IPS-NIHi7 (cell line): ENCODE results near the gene HTR2B.
"Not testable (repeated sequence)": the region's sequence is repeated elsewhere in the genome, so short reads cannot be mapped to it uniquely, and the experiment has no call there.

Experiments used
- DNase-seq: peaks from one replicate; pipeline ENCODE4 v3.0.0; 2012; ENCODE audit warnings: mixed read lengths; ENCODE audit errors: extremely low spot score

HTR2B gene

GRCh38 chr2:231133365-231134099, 8.7 kb upstream of the HTR2B start:
- DNase-seq, result no peak

- DNase-seq, result no peak
Observed at GRCh38 chr2:231132129-231132528, 7.3 kb upstream of the HTR2B start.

GRCh38 chr2:231130336-231131056, 5.7 kb upstream of the HTR2B start:
- DNase-seq, result no peak

GRCh38 chr2:231129216-231129615, 4.4 kb upstream of the HTR2B start:
- no peak for DNase-seq

GRCh38 chr2:231128541-231128940, 3.7 kb upstream of the HTR2B start:
- no peak for DNase-seq

- DNase-seq, result no peak
Observed at GRCh38 chr2:231127936-231128335, 3.1 kb upstream of the HTR2B start.

- no peak for DNase-seq
Observed at GRCh38 chr2:231127480-231127879, 2.6 kb upstream of the HTR2B start.

- DNase-seq, result no peak
Observed at GRCh38 chr2:231126123-231126522, 1.3 kb upstream of the HTR2B start.

GRCh38 chr2:231123362-231123898, 1.4 kb downstream of the HTR2B start:
- no peak for DNase-seq

GRCh38 chr2:231118614-231118942, 6.3 kb downstream of the HTR2B start:
- DNase-seq, result no peak

GRCh38 chr2:231117922-231118613, 6.8 kb downstream of the HTR2B start:
- DNase-seq, result no peak

- DNase-seq, result no peak
Observed at GRCh38 chr2:231117148-231117547, 7.7 kb downstream of the HTR2B start.

GRCh38 chr2:231115651-231116050, 9.2 kb downstream of the HTR2B start:
- DNase-seq, result no peak

- DNase-seq, result no peak
Observed at GRCh38 chr2:231113489-231113888, 11.4 kb downstream of the HTR2B start.

GRCh38 chr2:231111987-231112386, 12.9 kb downstream of the HTR2B start:
- DNase-seq, result no peak

- DNase-seq, result no peak
Observed at GRCh38 chr2:231110551-231110950, 14.3 kb downstream of the HTR2B start.

- peak; percentile 39 for DNase-seq
Observed at GRCh38 chr2:231104115-231104713, 20.6 kb downstream of the HTR2B start.

GRCh38 chr2:231102772-231103171, 22.1 kb downstream of the HTR2B start:
- DNase-seq, result no peak

- no peak for DNase-seq
Observed at GRCh38 chr2:231100990-231101389, 23.9 kb downstream of the HTR2B start.

GRCh38 chr2:231100321-231100720, 24.5 kb downstream of the HTR2B start:
- not testable (repeated sequence) for DNase-seq

- DNase-seq, result no peak
Observed at GRCh38 chr2:231099918-231100317, 24.9 kb downstream of the HTR2B start.

GRCh38 chr2:231094736-231095346, 30.0 kb downstream of the HTR2B start:
- DNase-seq, result no peak
